HG03342 (cell line): ENCODE results near the gene UNC5C.

Experiments used
- ATAC-seq: cut with Tn5 transposase; IDR thresholded peaks from one replicate; pipeline ENCODE4 v1.9.1; 2021; ENCODE audit warnings: mild to moderate bottlenecking, moderate library complexity; ENCODE audit not compliant: unreplicated experiment

The UNC5C gene

DNA sequence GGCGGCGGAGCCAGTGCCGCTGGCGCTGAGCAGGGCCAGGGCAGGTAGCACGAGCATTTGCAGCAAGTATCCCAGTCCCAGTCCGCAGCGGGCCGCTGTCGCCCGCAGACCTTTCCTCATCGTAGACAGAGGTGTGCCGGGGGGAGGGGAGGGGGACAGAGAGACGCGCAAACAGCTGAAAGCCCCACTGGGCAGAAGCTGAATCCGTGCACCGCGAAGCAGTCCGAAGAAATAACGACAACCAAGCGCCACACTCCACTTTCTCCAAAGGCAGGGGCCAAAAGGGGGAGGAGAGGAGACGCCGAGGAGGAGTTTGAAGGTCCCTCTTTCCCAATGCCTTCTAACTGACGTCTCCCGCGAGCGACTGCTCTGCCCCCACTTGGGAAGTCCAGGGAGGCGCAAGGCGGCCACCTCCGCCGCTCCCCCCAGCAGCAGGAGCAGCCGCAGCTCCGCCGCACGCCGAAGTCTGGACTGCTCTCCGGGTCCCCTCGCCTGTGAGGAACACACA, at the start of gene UNC5C:
Gene UNC5C, minus strand, starts transcription at position 236 of the 508 bp plus-strand sequence.
- ATAC-seq = no peak

DNA sequence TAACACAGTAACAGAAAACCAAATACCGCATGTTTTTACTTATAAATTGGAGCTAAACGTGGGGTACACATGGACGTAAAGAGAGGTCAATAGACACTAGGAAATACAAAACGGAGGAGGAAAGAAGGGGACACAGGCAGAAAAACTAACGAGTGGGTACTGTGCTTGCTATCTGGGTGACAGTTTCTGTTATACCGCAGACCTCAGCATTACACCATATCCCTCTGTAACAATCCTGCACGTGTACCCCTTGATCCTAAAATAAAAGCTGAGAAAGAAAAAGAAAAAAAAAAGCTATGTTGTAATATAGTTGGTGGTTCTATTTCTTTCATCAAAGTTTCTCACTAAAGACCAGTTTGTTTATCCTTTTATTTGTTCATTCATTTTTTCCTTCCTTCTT, 47.9 kb upstream of the UNC5C start:
- no peak for ATAC-seq

DNA sequence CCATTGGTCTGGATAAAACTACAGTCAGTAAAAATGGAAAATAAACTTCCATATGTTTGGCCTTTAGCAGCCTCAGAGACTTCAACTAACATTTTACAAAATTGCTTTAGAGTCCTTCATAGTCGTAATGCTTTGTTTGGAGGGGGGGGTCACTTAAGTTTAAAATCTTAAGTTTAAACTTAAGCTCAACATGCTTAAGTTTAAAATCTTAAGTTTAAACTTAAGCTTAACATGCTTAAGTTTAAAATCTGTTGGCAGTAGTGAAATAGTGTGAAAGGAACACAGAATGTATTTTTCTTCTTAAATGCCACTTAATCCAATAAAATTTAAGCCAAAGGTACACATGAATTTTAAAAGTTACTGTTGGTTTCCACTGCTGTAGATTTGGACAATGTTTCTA, 45.9 kb upstream of the UNC5C start:
- ATAC-seq = no peak

DNA sequence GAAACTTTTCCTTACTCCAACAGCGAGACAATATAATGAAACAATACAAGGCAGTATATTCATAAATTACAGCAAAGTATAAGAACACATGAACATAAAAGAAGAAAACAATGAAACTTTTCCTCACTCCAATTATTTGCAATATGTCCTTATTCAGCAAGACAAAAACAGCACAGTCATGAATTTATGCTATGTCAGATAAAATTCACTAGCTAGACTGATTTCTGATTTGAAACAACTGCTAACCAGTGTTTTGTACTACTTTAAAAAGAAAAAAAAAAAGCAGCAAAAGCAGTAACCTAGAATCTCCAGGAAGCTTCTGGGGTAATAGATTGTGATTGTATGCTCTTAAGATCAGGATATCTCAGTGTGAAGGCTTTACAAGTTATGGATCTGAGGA, 45.2 kb upstream of the UNC5C start:
- ATAC-seq = no peak

DNA sequence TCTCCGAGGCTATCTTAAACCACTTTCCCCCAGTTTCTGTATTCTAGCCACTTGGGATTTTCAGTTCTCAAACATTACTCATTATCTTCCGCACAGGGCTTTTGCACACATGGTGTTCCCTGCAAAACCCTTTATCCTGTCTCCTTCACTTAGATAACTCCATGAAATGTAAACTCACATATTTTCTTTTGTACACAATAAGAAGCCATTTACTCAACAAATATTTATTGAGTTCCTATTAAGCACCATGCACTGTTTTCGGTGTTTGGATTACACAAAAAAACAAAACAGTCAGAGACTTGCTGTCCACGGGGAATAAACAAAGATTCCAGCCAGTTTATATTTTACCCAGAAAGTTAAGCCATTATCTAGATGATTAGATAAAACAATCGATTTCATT, 42.5 kb upstream of the UNC5C start:
- ATAC-seq = no peak

DNA sequence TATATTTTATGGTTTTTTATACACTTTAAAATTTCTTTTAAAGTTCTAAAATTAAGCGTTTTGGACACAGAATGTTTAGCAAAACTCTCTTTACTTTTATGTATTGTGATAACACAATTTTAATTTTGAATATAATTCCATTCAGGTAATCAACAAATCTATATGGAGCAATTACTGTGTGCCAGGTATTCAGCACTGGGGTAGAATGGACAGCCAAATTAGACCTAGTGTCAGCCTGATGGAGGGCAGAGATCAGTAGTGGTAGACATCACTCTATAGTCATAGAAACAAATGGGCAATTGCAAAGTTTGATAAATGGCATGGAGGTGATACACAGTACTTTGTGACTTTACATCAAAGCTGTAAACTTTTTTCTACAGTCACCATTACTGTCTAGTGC, 41.8 kb upstream of the UNC5C start:
- no peak for ATAC-seq

DNA sequence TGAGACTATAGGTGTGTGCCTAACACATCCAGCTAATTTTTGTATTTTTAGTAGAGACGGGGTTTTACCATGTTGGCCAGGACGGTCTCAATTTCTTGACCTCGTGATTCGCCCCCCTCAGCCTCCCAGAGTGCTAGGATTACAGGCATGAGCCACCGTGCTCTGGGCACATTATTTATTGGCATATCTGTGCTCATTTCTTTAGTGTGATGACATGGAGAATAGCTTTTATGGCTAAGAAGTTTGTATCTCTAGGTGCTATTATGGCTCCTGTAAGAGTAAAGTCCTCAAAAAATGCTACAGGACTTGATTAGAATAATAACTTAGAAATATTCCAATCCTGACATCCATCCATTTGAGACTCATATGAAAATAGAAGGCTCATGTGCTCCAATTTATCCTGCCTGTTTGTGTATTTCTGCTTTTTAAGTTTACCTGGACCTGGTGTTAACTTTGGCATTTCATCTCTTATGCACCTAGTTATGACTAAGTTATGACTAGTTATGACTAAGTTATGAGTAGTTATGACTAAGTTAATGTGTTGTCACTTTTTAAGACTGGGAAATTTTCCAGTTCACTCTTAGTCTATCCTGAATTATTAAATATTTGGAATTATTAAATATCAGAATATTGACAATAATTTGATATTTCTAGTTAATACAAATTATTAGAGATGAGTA, 36.4 kb upstream of the UNC5C start:
- no peak for ATAC-seq

DNA sequence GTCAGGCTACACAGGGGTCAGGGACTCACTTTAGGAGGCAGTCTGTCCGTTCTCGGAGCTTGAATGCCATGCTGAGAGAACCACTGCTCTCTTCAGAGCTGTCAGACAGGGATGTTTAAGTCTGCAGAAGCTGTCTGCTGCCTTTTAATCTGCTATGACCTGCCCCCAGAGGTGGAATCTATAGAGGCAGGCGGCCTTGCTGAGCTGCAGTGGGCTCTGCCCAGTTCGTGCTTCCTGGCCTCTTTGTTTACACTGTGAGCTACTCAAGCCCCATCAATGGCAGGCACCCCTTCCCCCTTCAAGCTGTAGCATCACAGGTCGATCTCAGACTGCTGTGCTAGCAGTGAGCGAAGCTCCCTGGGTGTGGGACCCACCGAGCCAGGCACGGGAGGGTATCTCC, 31.5 kb upstream of the UNC5C start:
- no peak for ATAC-seq

DNA sequence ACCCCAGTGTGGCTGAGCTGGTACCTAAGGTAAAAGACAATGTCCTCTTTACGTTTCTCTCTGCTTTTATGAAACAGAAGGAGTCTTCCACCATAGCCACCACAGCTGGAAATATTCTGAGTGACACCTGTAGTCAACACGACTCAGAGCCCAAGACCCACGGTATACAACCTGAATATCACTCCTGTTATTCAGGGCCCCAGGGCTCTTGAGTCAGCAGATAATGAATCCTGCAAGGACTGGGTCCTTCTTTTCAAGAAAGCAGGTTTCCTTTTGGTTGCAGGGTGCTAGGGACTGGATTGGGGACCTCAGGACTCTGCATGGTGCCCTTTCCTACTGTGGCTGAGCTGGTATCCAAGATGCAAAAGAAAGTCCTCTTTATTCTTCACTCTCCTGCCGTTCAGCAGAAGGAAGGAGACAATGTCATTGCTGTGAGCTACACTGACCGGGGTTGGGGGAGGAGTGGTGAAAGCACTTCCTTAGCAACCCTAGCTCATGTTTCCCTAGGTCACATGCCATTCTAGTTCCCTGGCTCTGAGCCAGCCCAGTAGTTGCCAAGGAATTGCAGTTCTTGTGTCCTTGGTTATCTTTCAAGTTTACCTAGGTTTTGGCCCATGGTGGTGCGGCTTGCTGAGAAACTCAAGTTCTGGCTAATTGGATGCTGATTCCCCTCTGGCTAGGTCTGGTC, 23.7 kb upstream of the UNC5C start:
- ATAC-seq = no peak

DNA sequence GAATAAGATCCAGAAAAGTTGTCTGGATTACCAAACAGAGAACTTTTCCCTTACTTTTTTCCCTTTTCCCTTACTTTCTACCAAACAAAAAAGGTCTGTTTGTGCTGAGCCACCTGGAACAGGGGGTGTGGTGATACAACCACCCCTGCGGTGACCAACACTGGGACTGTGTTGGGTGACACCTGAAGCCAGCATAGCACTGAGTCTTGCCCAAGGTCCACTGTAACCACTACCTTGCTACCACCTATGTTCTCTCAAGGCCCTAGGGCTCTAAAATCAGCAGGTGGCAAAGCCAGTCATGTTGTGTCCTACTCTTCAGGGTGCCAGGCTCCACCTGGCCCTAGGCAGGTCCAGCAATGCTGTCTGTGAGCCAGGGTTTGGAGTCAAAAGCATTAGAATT, 22.8 kb upstream of the UNC5C start:
- ATAC-seq = no peak

DNA sequence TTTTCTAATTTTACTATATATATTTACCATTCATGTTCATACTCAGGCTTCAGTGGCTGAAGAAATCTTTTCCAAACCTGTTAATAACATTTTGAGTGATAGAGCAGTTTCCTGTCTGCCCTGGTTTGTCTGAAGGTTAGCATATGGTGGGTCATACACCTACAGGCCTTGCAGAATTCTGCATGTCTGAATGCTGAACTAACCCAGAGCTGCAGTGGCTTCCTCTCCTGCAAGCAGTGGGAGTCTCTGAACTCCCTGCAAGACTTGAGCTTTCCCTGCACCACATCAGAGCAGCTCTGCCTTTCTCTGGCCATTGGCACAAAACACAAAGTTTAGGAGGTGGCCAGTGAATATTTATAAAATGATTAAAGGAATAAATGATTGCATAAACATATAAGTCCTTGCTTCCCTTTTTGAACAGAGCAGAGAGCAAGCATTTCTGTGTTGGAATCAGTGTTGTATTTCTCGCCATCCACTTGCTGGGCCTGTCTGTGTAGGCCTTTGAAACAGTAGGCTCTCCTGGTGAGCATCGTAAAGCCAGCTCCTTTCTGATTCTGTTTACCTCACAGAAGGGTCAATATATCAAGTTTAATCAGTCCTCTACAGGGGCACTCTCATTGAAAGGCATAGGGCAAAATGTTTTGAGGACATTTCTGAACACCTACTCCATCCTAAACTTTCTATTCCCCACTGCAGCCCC, 15.0 kb upstream of the UNC5C start:
- ATAC-seq = no peak

DNA sequence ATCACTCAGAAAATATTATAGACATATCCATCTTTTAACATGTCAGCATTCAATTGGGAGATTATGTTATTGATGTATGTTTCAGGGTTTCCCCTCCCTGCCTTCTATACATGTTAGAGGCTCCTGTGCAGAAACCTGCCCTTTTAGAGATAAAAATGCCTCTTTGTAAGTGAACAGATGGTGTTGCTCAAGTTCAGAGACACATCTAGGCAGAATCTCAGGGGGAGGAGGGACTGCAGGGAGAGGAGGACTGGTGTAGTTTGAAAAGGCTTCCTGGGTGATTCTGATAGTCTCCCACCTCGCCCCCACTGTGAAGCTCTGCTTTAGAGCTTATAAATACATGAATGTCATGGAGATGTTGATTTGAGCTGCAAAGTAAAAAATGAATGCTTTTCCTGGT, 12.0 kb upstream of the UNC5C start:
- no peak for ATAC-seq

DNA sequence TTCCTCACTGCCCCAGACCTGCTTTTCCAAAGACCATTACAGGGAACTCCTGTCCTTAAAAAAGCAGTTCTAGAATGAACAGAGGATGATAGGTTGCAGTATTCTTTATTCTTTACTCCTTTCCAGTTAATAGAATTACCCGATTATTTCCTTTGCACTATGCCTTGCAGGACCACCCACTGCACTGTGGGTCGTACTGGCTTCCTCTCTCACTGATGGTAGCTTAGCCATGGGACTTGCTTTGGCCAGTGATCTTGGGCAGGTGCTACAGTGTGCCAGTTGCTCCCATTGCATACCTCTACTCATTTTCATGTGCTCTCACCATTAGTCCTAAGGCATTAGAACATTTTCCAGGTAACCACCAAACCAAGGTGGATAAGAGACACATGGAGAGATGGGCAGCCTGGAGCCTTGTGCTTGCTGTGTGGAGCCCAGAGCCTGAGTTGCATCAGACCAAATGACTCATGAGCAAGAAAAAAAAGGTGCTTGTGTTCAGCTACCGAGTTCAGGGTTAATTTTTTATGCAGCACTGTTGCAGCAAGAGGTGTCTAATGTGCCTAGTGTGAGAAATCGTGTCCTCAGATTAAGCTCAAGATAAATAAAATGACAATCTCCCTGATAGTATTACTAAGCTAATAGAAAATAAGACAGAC, 7.6 kb upstream of the UNC5C start:
- no peak for ATAC-seq

DNA sequence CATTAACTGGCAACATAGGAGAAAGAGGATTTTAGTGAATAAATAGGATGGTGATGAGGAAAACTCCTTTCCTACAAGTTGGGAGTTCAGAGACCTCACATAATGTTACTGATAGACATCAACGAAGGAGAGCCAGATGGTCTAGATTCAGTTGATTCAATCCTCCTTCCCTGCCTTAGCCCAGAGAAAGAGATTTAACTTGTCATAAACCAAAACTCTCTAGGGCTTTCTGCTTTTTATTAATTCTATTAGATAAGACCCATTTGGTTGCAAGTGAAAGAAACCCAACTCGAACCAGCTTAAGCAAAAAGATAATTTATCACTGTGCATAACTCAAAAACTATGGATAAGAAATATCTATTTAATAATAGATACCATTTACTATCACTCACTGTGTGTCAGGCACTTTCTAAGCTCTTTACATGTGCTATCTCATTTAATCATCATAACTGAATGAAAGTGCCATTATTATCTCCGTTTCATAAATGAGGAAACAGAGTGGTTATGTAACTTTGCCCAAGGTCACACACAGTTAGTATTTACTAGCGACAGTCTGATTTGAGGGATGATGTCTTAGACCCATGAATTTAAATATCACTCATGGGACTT, 4.3 kb upstream of the UNC5C start:
- no peak for ATAC-seq

DNA sequence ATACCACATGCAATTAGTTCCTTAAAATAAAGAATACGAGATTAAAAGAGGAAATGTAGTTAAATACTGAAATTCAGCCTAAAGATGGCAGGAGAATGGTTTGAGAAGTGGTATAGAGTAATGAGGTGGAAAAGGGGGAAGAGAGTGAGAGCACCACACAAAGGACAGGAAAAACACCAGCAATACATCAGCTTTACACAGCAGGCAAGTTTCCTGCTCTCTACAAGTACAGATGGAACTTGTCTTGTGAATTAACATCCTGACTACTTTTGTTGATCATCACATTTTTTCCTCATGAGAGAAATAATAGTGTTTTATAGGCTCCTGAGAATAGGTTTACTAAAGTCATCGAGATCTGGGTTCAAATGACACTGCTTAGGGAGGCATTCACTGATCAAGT, 2.9 kb upstream of the UNC5C start:
- no peak for ATAC-seq

DNA sequence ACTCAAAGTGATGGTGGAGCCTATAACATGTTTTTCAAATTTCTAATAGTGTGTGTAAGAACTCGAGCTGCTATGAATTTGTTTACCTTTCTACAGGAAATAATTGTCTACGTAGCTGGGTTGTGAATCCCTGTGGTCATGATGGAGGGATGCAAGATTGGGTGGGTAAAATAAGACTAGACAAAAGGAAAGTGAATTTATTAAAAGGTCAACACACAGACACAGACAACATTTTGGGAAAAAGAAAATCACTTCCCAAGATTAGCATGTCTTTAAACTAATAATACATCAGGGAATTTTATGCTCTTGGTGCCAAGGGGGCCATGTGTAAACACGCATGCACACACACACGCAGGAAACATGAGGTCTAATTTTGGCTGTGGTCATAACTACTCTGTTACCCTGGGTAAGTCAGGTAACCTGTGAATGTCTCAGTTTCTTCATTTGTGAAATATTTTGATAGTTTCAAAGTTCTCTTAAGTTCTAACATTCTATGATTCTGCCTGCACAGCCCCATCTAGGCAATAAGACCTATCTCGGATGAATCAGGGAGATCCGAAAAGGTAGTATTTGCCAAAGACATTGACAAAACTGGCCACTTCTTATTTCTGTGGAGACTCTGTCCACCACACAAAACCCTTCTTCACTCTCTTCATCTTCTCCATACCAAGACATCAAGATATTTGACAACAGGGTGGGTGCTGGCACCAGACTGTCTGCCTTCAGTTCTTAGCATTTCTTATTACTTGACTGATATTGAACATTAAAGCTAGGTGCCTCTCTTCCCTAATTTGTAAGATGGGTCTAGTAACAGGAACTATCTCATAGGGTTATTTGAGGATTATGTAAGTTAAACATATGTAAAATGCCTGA, 1.6 kb upstream of the UNC5C start:
- no peak for ATAC-seq

DNA sequence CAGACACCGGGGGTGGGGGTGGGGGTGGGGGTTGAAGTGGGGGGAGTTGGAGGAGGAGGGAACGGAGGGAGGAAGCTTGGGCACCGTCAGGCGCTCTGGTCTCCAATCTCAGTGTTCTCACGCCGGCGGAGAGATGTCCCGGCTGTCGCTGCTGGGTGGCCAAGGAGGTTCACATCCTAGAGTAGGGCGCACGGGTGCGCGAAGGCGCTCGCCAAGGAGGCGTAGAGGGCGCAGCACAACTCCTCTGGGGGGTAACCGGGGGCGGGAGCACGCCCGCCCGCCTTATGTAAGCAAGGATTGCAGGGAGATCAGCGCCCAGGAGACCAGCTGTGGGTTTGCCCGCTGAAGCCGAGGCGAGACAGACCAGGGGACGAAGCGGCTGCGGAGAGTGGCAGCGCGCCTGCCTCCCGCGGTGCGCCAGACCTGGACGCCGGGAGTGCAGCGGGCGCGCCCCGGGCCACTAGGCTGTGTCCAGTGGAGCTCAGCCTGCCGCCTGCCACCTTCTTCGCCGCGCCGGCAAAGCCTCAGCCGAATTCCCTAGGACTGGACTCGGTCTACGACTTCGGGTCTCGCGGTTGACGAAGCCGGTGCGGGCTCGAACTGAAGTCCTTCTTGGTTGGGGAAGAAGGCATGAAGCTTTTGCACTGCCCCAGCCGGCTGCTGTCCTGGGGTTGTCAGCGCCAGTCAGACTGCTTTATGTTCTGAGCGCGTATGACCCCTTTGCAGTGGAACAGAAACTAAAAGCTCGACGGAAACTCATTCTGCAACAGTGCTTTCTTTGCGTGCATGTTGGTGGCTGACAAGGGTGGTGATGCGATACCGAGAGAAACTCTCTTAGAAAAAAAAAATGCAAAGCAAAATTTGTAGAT, 707 bp upstream of the UNC5C start:
- ATAC-seq = peak; percentile 95

DNA sequence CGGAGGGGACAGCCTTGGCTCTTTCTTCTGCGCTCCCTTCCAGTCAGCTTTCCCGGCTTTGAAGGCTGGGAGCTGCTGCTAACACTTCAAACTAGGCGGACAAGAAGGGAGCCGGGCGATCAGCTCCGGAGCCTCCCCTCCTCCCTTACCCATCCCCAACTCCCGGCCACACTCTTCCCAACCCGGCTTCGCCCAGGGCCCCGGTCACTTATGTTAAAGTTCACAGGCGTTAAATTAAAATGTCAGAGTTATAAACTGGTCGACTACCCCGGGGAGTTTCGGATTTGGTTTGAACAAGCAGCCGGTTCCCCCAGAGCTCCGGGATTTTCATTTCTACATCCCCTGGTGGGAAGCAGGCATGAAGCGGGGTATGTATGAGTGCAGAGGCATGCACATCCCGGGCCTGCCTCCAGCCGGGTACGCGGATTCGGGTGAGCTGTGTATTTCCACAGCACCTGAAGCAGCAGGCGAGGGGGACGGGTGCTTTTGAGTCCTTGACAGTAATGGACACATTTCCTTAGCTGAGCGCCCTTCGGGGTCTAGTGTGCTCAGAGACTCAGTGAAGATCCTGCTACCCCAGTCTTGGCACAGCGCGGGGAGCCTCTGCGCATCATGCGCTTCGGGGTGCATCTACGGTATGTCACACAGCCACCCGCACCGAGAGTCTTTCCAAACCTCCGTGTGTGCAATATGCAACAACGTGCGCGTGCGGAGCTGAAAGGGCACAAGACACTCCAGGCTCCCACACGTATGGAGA, 880 bp downstream of the UNC5C start:
- no peak for ATAC-seq
